Activated CD4-positive, alpha-beta memory T cell treated with anti-CD3 and anti-CD28 coated beads for 36 hours (primary cell): ENCODE data around the gene OR9A4. TPM values are rescaled to one million over a fixed set of nuclear protein-coding genes. Genes with fewer than 3 reads are reported as not detected.

Experiments used
- CTCF ChIA-PET: fragments of 350-600 bp; sonication (Branson Sonifier 250); formaldehyde crosslinking; loops from one replicate; lab custom pipeline; 2021; ENCODE audit warnings: antibody characterized with exemption, inconsistent platforms; lab: Charles Lee
- POLR2A ChIA-PET: fragments of 350-600 bp; sonication (Branson Sonifier 250); formaldehyde crosslinking; loops from one replicate; lab custom pipeline; 2021; ENCODE audit warnings: antibody characterized with exemption; lab: Charles Lee
- DNase-seq: peaks from one replicate; pipeline ENCODE4 v3.0.0-alpha.2; 2020
- H3K27ac Mint-ChIP-seq: one replicate; pipeline ENCODE4 v1.8.0; 2021; ENCODE audit warnings: mixed read lengths
- H3K27me3 Mint-ChIP-seq: one replicate; pipeline ENCODE4 v1.8.0; 2021; ENCODE audit warnings: mixed read lengths
- H3K36me3 Mint-ChIP-seq: one replicate; pipeline ENCODE4 v1.8.0; 2021; ENCODE audit warnings: mixed read lengths
- H3K4me1 Mint-ChIP-seq: one replicate; pipeline ENCODE4 v1.8.0; 2021; ENCODE audit warnings: low read depth, mixed read lengths
- H3K4me3 Mint-ChIP-seq: one replicate; pipeline ENCODE4 v1.8.0; 2021; ENCODE audit warnings: mild to moderate bottlenecking, mixed read lengths
- H3K9me3 Mint-ChIP-seq: one replicate; pipeline ENCODE4 v1.8.0; 2021; ENCODE audit warnings: mixed read lengths
- intact Hi-C: fragments of 100-400 bp; cut with micrococcal nuclease; formaldehyde crosslinking; loops from one replicate; pipeline ENCODE4 v1.15.1; 2023
- total RNA-seq, 2 experiments: library from RNA; stranded (reverse); gene quantifications; one replicate each; pipeline ENCODE4 v1.2.3, GENCODE V29; 2021

Gene OR9A4
- total RNA-seq, 2 experiments from 2014 or later: not detected

GRCh38 chr7:141949911-141950310 lies 33.7 kb downstream of the OR9A4 start:
- ChIA-PET POLR2A (no interaction called here), CTCF (no interaction called here)
- DNase-seq: no peak
- intact Hi-C loops: no loop called here
- Mint-ChIP-seq H3K36me3 (no peaks in the 10 kb centered on the region), H3K4me3 (no peak overlapping the region), H3K27ac (no peak overlapping the region), H3K9me3 (no peaks in the 10 kb centered on the region), H3K27me3 (peaks cover 1% of the 10 kb centered on the region), H3K4me1 (no peaks in the 10 kb centered on the region)

GRCh38 chr7:141950806-141951205 lies 34.6 kb downstream of the OR9A4 start:
- no peaks in the 10 kb centered on the region for H3K4me1 Mint-ChIP-seq
- ChIA-PET POLR2A (no interaction called here), CTCF (no interaction called here)
- intact Hi-C loops: no loop called here
- H3K27me3 Mint-ChIP-seq: peaks cover 1% of the 10 kb centered on the region
- H3K9me3 Mint-ChIP-seq: no peaks in the 10 kb centered on the region
- no peak overlapping the region for H3K27ac Mint-ChIP-seq
- no peak overlapping the region for H3K4me3 Mint-ChIP-seq
- H3K36me3 Mint-ChIP-seq: no peaks in the 10 kb centered on the region
- DNase-seq: no peak

- DNase-seq: no peak
- Mint-ChIP-seq H3K36me3 (no peaks in the 10 kb centered on the region), H3K27ac (no peak overlapping the region), H3K4me3 (no peak overlapping the region), H3K9me3 (no peaks in the 10 kb centered on the region), H3K4me1 (no peaks in the 10 kb centered on the region), H3K27me3 (no peaks in the 10 kb centered on the region)
- intact Hi-C loops: no loop called here
- CTCF ChIA-PET: no interaction called here
- POLR2A ChIA-PET: no interaction called here
Measured at GRCh38 chr7:141952461-141952860, 36.3 kb downstream of the OR9A4 start.

GRCh38 chr7:141954334-141954733 lies 38.1 kb downstream of the OR9A4 start:
- CTCF ChIA-PET: no interaction called here
- POLR2A ChIA-PET: no interaction called here
- H3K36me3 Mint-ChIP-seq: no peaks in the 10 kb centered on the region
- H3K4me1 Mint-ChIP-seq: no peaks in the 10 kb centered on the region
- H3K27me3 Mint-ChIP-seq: no peaks in the 10 kb centered on the region
- intact Hi-C loops: no loop called here
- H3K27ac Mint-ChIP-seq: no peak overlapping the region
- H3K4me3 Mint-ChIP-seq: no peak overlapping the region
- no peaks in the 10 kb centered on the region for H3K9me3 Mint-ChIP-seq
- no peak for DNase-seq

GRCh38 chr7:141956084-141956483 lies 39.9 kb downstream of the OR9A4 start:
- intact Hi-C loops: no loop called here
- DNase-seq: no peak
- H3K9me3 Mint-ChIP-seq: no peaks in the 10 kb centered on the region
- H3K4me1 Mint-ChIP-seq: no peaks in the 10 kb centered on the region
- no peaks in the 10 kb centered on the region for H3K36me3 Mint-ChIP-seq
- no peak overlapping the region for H3K4me3 Mint-ChIP-seq
- CTCF ChIA-PET: interaction anchor here (2.3 kb wide), 1 partner anchor 19 kb away, joined by 6 read pairs; no protein-coding TSS in a partner anchor
- no peaks in the 10 kb centered on the region for H3K27me3 Mint-ChIP-seq
- POLR2A ChIA-PET: no interaction called here
- H3K27ac Mint-ChIP-seq: no peak overlapping the region

- no peak for DNase-seq
- no peaks in the 10 kb centered on the region for H3K9me3 Mint-ChIP-seq
- POLR2A ChIA-PET: no interaction called here
- H3K27ac Mint-ChIP-seq: no peak overlapping the region
- no peaks in the 10 kb centered on the region for H3K4me1 Mint-ChIP-seq
- intact Hi-C loops: no loop called here
- CTCF ChIA-PET: no interaction called here
- no peak overlapping the region for H3K4me3 Mint-ChIP-seq
- H3K36me3 Mint-ChIP-seq: no peaks in the 10 kb centered on the region
- no peaks in the 10 kb centered on the region for H3K27me3 Mint-ChIP-seq
Measured at GRCh38 chr7:141960687-141961422, 44.7 kb downstream of the OR9A4 start.

Other genes with a start within 250 kb of the OR9A4 start
- 10 to 100 TPM; 27.5 to 28.9 TPM for gene DENND11, start 214.2 kb upstream of the OR9A4 start, total RNA-seq
- not detected for gene WEE2, start 208.0 kb upstream of the OR9A4 start, total RNA-seq
- 100 to 1,000 TPM; 207 to 234 TPM for gene SSBP1, start 178.0 kb upstream of the OR9A4 start, total RNA-seq
- gene TAS2R3, start 152.3 kb upstream of the OR9A4 start, total RNA-seq: under 1 TPM; 0.59 to 0.63 TPM
- gene TAS2R4, start 139.7 kb upstream of the OR9A4 start, total RNA-seq: under 1 TPM; 0.56 to 0.62 TPM
- gene TAS2R5, start 126.2 kb upstream of the OR9A4 start, total RNA-seq: 1 to 10 TPM in 1 of 2 experiments, under 1 TPM in 1; 0.93 to 1.3 TPM
- not detected for gene PRSS37, start 74.9 kb upstream of the OR9A4 start, total RNA-seq
- gene CLEC5A, start 30.6 kb downstream of the OR9A4 start, total RNA-seq: not detected
- not detected for gene TAS2R38, start 57.4 kb downstream of the OR9A4 start, total RNA-seq
- gene MGAM, start 79.5 kb downstream of the OR9A4 start, total RNA-seq: not detected
- not detected for gene MGAM2, start 195.3 kb downstream of the OR9A4 start, total RNA-seq